GM21447 (cell line): Measurements from ENCODE around the gene PRL.

Experiments
- ATAC-seq: cut with Tn5 transposase; IDR thresholded peaks from one replicate; pipeline ENCODE4 v1.9.1; 2021; ENCODE audit not compliant: unreplicated experiment

Gene PRL

GRCh38 chr6:22296067-22296466 is 769 bp downstream of the PRL start:
- no peak for ATAC-seq

GRCh38 chr6:22295145-22295544 is 1.7 kb downstream of the PRL start:
- no peak for ATAC-seq

GRCh38 chr6:22294301-22294700 is 2.5 kb downstream of the PRL start:
- no peak for ATAC-seq

- ATAC-seq = no peak
These were observed 6.8 kb downstream of the PRL start for GRCh38 chr6:22290045-22290444.

- ATAC-seq = no peak
These were observed 8.1 kb downstream of the PRL start for GRCh38 chr6:22288721-22289120.

- no peak for ATAC-seq
These were observed 12.2 kb downstream of the PRL start for GRCh38 chr6:22284666-22285065.

GRCh38 chr6:22281341-22282085 is 15.3 kb downstream of the PRL start:
- no peak for ATAC-seq

- ATAC-seq = no peak
These were observed 17.4 kb downstream of the PRL start for GRCh38 chr6:22279427-22279826.

GRCh38 chr6:22271081-22271480 is 25.8 kb downstream of the PRL start:
- no peak for ATAC-seq

- no peak for ATAC-seq
These were observed 33.1 kb downstream of the PRL start for GRCh38 chr6:22263748-22264147.

GRCh38 chr6:22254886-22255285 is 42.0 kb downstream of the PRL start:
- no peak for ATAC-seq

- no peak for ATAC-seq
These were observed 42.7 kb downstream of the PRL start for GRCh38 chr6:22253955-22254655.

- ATAC-seq = no peak
These were observed 45.5 kb downstream of the PRL start for GRCh38 chr6:22251348-22251747.

GRCh38 chr6:22250486-22250885 is 46.4 kb downstream of the PRL start:
- no peak for ATAC-seq

- ATAC-seq = no peak
These were observed 47.0 kb downstream of the PRL start for GRCh38 chr6:22249711-22250350.

GRCh38 chr6:22248513-22249308 is 48.1 kb downstream of the PRL start:
- ATAC-seq = no peak

GRCh38 chr6:22247916-22248482 is 48.8 kb downstream of the PRL start:
- no peak for ATAC-seq

GRCh38 chr6:22240025-22240424 is 56.8 kb downstream of the PRL start:
- no peak for ATAC-seq

- ATAC-seq = no peak
These were observed 57.4 kb downstream of the PRL start for GRCh38 chr6:22239261-22239921.

- ATAC-seq = no peak
These were observed 58.0 kb downstream of the PRL start for GRCh38 chr6:22238861-22239260.
